A549 (cell line): Measurements from ENCODE around the gene GEN1.

Experiments used
- BHLHE40 ChIP-seq: IDR thresholded peaks from 2 replicates; pipeline ENCODE4 v1.6.1; 2012; ENCODE audit warnings: low read depth, low read length, inconsistent platforms
- CEBPB ChIP-seq, 2 experiments: fragments of >200 bp in 1 of 2; sonication (Bioruptor Twin) in 1 of 2; formaldehyde crosslinking in 1 of 2; IDR thresholded peaks; 2 replicates each; pipeline ENCODE4 v1.6.1; 2012 to 2016
- CTCF ChIP-seq: fragments of >200 bp; sonication (Bioruptor Twin); formaldehyde crosslinking; IDR thresholded peaks from 3 replicates; pipeline ENCODE4 v1.5.1; 2016
- FOSB ChIP-seq: fragments of 250-450 bp; sonication (Bioruptor Pico); IDR thresholded peaks from 2 replicates; pipeline ENCODE4 v1.5.0; 2020; ENCODE audit warnings: mild to moderate bottlenecking, moderate library complexity
- FOXS1 ChIP-seq: fragments of 250-450 bp; sonication (Bioruptor Pico); IDR thresholded peaks from 2 replicates; pipeline ENCODE4 v1.5.0; 2020; ENCODE audit warnings: mild to moderate bottlenecking, moderate library complexity
- MYC ChIP-seq: IDR thresholded peaks from 2 replicates; pipeline ENCODE4 v1.6.1; 2012; ENCODE audit warnings: mild to moderate bottlenecking, inconsistent platforms, low read length, improper control_type of control experiment, borderline replicate concordance
- PBX3 ChIP-seq: IDR thresholded peaks from 2 replicates; pipeline ENCODE4 v1.6.1; 2012
- PHF8 ChIP-seq: fragments of 200-600 bp; sonication (generic); IDR thresholded peaks from 2 replicates; pipeline ENCODE4 v1.6.1; 2016; ENCODE audit warnings: low read depth, mild to moderate bottlenecking, antibody characterized with exemption, moderate library complexity, borderline replicate concordance
- POLR2A ChIP-seq: IDR thresholded peaks from 2 replicates; pipeline ENCODE4 v1.6.1; 2012; ENCODE audit warnings: mild to moderate bottlenecking, low read length
- RCOR1 ChIP-seq: fragments of 150-350 bp; IDR thresholded peaks from 2 replicates; pipeline ENCODE4 v1.6.1; 2014; ENCODE audit warnings: antibody characterized with exemption, low read length, low read depth
- RFX5 ChIP-seq: fragments of 450-650 bp; IDR thresholded peaks from 2 replicates; pipeline ENCODE4 v1.7.1; 2014; ENCODE audit warnings: antibody characterized with exemption, mild to moderate bottlenecking, moderate library complexity
- SREBF2 ChIP-seq: fragments of 450-650 bp; IDR thresholded peaks from 2 replicates; pipeline ENCODE4 v1.6.1; 2014; ENCODE audit warnings: mild to moderate bottlenecking, moderate library complexity
- ZFP36 ChIP-seq: fragments of 450-650 bp; IDR thresholded peaks from 2 replicates; pipeline ENCODE4 v1.6.1; 2014; ENCODE audit warnings: borderline replicate concordance; ENCODE audit not compliant: partially characterized antibody

GRCh38 chr2:17788773-17789172 lies 34.8 kb downstream of the GEN1 start:
- TF ChIP-seq RFX5 (no peak), ZFP36 (no peak), POLR2A (no peak), FOSB (no peak), RCOR1 (no peak), PHF8 (no peak), FOXS1 (CRISPR knock-in tag) (no peak), CTCF (no peak), CEBPB (IDR thresholded peaks at IDR 0.05) (no peak), BHLHE40 (no peak), PBX3 (no peak), SREBF2 (no peak), MYC (no peak)
